Stimulated activated CD8-positive, alpha-beta memory T cell treated with anti-CD3 and anti-CD28 coated beads, Interleukin-4, amount 100 ng/mL, for 48 hours (primary cell): Measurements from ENCODE around the gene TNS3.
"Not testable (repeated sequence)": the region's sequence is repeated elsewhere in the genome, so short reads cannot be mapped to it uniquely, and the experiment has no call there.

Experiments used
- DNase-seq: peaks from one replicate; pipeline ENCODE4 v3.0.0-alpha.2; 2020

Gene TNS3

DNA sequence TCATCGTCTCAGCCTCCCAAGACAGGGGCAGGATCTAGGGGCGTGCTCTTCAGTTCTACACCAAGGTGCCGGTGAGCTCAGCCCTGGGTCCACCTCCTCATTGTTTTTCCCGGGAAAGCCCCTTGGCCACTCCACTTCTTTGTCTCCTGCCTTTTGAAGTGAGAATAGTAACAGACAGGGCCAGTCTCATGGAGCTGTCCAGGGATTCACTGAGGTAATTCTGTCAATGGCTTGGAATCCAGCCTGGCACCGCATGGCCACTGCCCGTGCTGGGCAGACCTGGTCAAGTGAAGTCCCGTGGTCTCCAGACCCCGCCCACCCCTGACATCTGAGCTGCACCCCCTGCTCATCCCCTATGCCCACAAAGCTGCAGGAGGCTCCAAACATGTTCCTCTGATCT is 138.9 kb downstream of the TNS3 start:
- DNase-seq: no peak

DNA sequence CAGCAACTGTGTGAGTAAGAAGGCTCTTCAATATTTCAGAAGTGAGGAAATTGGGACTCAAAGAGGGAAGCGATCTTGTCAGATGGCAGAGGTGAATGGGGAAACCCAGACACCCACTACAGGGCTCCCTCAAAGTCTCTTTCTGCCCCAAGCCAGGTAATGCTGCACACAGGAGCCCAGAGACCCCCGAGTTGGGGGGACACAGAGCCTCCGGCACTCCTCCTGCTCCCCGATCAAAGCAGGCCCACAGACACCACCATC is 139.4 kb downstream of the TNS3 start:
- DNase-seq: no peak

DNA sequence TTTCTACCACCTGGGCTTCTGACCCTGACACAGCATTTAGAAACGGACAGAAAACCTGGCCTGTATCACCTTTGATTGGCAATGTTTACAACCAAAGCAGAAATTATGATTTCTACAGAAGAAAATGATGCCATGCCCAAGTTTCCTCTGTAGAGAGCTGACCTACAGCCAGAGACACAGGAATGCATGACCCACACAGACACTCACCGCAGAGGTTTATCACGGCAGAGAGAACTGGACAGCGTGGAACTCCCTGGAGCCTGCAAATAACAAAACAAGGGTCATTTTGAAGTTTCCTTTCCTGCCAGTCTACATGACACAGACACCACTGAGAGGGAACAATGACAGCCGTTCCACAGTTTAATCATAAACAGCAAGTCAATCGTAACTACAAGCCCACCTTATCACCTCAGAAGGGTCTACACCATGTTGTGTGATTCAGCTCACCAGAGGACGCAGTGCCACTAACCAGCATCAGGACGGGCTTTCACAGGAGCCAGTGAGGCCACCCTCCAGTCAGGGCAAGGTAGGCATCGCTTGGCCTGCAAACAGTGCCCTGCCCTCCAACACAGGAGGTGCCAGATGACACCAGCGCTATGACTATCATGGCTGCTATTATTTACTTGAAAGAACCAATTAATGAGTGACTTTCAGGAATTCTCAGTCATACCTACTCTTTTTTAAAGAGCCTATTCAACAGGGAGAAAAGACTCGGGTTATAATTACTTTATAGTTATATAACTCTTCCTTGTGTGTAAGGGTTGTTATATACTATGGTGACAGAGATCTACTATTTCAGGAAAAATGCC is 139.9 kb downstream of the TNS3 start:
- DNase-seq: no peak

DNA sequence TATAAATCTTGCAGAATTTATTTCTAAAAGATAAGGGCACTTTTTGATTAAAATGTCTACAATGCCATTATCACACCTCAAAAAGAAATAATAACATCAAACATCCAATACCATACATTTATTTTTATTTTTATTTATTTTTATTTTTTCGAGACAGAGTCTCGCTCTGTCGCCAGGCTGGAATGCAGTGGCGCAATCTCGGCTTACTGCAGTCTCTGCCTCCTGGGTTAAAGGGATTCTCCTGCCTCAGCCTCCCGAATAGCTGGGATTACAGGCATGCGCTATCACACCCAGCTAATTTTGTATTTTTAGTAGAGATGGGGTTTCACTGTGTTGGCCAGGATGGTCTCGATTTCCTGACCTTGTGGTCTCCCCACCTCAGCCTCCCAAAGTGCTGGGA is 140.9 kb downstream of the TNS3 start:
- DNase-seq: not testable (repeated sequence)

DNA sequence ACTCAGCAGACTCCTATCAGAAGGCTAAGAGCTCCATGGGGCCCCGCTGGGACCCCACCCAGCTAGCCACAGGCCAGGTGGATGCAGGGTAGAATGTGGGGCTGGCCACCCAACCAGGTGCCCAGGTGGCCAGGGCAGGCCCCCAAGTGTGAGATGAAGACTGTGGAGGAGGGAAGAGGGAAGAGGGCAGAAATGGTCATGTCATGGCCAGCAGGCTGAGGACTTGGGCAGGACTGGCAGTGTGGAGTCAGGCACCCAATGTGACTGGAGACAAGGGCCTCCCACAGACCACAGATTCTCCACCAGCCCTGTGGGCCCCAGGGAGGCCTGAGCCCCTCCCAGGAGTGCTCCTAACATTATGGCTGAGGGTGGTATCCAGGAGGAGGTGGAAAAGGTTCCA is 141.6 kb downstream of the TNS3 start:
- DNase-seq: no peak

DNA sequence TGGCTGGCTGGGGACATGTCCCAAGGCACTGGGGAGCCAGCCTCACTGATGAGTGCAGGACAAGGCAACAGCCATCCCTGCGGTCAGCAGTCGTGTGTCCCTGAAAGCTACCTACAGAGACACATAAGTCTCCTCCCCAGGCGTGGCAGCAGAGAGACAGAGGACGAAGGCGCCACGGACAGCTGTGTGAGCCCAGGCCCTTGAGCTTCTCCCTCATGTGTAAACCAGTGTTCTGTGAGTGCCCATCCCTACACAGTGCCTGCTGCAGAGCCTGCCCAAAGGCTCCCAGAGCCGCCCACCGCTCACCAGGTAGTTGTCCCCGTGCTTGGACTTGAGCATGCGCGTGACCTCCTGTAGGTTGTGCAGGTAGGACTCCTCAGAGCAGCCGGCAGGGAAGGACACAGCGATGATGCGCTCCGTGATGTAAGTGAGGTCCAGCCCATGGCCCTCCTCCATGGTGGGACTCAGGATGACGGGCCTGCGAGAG is 142.7 kb downstream of the TNS3 start:
- no peak for DNase-seq

DNA sequence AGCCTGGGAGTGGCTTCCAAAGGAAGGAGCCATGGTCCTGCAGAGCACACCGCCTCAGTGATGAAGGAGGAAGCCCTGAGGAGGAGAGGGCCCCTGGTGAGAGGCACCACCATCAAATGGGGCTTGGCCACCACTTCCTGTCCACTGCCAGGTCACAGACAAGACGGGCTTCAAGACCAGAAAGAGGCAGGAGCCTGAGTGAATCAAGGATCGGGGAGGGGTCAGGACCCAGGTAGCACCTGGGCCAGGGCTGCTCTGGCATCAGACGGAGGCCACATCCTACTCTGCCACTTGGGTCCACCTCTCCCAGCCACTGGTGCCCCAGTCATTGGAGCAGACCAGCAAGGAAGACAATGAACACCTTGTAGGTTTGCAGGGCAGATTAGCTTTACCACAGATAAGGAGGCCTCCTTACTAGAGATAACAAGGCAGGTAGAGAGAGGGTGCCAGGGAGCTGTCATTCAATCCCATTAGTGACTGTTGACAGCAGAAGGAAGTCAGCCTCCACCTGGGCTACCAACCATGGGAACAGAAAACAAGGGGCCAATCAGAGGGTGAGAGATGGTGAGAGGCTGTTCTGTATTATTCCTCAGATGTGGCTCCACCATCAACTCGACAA is 143.4 kb downstream of the TNS3 start:
- DNase-seq: no peak

DNA sequence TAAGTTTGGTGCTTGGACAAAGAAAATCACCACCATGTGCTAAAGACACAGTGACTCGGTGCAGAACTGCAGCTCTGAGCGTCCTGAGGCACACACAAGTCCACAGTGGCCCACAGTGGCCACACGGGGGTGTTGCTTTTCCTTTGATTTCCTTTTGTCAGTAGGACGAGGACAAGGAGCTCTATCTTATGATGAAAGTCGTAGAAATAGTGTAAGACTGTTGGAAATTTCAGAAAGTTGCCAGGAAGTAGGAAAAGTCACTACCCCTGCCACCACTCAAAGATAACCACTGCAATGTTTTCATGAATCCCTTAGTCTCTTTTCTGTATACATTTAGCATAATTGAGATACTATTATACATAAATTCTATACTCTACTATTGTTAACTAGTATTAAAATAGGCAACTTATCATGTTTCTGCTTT is 146.0 kb downstream of the TNS3 start:
- no peak for DNase-seq

DNA sequence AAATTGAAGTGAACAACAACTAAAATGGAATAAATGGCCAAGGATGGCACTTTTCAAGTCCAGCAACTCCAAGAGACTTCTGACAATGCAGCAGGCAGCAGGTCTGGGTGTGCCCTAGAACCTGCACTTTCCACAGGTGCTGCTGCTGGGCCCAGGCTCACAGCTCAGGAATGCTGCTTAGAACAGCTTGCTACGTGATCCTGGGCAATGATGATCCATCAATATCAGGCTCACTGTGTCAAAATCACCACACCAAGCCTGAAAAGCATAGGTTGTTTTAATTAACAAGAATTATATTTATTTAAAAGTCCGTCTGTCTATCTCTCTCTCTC is 148.4 kb downstream of the TNS3 start:
- no peak for DNase-seq

DNA sequence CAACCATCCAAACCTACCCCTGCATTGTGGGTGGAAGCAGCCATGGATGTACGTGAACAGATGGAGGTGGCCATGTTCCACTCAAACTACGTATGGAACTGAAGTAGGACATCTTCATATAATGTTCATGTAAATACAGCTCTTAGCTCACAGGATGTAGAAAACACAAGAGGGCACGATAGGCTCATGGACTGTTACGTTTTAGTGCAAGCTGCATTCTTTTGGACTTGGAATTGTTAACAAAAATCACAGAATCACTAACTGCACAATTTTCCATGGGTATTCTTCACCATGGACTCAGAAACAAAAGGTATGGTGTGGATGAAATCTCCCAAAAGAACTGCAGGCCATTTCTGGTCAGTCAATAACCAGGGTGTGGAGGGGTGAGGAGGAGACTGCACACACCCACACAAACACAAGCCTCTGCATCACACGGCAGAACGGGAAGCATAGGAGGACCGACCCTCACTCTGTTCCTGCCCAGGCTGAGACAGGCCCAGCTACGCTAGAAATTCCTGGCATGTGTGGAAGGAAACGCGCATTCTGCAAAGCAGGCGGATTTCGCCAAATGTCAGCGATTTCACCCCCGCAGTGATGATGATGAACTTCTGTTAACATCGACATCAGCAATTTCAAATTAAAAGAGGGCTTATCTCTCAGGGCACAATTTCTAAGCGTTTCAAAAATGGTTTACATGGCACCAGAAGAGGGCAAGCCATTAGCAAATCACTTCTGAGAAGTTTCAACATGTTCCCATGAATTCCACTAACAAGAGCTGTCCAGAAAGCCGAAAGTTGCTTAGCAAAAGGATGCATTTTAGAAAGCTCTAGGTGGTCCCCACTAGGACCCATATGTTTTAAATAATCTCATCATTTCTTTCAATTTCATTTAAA is 149.0 kb downstream of the TNS3 start:
- no peak for DNase-seq

DNA sequence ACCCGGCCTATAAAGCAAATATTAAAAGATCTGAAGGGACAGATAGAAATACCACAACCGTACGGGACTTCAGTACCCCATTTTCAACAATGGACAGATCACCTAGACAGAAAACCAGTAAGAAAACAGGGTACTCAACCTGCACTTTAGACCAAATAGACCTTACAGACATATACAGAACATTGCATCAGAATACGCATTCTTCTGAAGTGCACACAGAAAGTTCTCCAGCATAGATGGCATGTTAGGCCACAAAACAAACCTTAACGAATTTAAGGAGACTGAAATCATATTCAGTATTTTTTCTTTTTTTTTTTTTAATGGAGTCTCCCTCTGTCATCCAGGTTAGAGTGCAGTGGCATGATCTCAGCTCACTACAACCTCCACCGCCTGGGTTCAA is 151.5 kb downstream of the TNS3 start:
- DNase-seq: no peak

DNA sequence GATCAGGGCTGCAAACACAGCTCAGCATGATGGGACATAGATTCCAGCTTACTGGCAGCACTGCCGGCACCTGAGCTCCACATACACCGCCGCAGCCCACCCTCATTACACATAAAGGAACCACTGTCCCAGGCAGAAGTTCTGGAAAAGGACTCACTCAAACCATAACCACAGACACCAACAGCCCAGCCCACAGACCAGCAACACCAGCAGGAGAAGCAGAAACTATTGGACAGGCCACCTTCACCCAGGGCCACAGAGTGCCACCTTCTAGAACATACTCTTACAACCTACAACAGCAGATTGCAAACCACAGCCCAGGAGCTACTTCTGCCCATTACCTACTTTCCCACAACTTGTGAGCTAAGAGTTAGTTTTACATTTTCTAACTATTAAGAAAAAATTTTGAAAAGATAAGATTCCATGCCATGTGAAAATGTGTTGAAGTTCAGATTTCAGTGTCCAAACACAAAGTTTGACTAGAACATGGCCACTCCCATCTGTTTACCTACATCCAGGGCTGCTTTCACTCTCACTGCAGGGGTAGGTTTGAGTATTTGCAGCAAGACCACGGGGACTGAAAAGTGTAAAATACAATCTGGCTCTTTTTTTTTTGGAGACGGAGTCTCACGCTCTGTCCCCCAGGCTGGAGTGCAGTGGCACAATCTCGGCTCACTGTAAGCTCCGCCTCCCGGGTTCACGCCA is 153.0 kb downstream of the TNS3 start:
- no peak for DNase-seq

DNA sequence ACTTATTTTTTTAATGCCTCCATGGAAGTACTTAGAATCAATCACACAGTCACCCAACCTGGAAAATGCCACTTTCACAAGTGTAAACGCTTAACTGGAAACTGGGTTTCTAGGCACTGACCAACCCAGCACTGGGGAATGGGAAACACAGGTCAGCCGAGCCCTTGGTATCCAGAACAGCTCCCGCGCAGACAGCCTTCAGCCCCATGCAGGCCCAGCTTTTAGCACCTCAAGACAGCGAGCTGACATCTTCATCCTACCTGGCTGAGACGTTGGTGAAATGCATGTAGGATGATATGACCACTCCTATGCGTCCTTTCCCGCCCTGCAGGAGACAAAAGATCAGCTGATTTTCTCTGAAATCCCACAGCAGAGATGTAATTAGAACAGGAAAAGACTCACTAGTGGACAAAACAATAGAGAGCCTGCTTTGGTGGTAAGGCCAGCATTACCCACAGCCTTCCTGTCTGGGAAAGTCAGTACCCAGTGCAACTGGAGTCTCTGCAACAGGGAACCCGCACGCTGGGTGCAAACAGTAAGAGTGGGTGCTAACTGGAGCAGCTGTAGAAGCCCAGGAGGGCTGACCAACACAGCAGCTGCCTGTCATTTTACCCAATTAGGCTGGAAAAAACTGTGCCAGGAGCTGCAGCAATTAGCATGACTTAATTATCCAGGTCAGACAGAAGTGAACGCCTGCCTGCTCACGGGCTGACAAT is 153.7 kb downstream of the TNS3 start:
- no peak for DNase-seq

DNA sequence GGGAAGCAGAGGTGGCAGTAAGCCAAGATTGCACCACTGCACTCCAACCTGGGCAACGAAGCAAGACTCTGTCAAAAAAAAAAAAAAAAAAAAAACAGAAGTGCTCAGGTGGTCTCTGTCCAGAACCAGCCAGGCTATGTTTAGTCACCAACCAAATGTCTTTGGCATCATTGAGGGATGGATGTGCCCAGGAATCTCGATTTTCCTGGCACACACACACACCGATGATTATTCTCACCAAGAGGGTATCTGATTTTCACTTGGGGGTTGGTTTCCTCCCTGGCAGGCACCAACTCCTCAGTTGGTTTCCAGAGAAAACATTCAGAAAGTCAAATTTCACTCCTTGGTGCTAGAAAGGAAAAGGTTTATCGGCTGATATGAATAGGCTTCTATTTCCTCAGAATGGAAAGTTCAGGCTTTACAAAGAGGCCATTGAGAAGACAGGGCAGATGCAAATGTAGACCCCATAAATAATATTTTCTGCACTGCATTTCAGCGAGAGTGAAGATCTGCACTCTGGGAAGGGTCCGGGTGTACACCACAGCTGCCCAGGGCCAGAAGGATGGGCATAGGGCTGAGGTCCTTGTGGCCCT is 154.8 kb downstream of the TNS3 start:
- no peak for DNase-seq

DNA sequence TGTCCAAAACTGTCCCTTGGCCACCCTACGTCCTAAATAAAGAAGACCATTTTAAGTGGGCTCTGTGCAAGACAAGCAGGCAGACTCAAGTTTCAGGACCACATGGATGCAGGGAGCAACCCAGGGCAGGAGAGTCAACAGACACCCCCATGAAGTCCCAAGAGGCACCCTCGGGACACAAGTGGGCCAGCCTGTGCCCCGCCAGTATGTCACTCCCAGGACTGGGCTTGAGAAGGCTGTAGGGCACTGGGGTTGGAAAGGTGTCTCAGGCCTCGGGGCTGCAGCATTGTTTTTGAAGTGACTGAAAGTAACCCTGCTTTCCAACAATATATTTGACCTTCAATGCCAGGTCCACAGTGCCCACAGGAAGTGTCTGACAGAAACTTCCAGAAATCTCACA is 157.4 kb downstream of the TNS3 start:
- no peak for DNase-seq

DNA sequence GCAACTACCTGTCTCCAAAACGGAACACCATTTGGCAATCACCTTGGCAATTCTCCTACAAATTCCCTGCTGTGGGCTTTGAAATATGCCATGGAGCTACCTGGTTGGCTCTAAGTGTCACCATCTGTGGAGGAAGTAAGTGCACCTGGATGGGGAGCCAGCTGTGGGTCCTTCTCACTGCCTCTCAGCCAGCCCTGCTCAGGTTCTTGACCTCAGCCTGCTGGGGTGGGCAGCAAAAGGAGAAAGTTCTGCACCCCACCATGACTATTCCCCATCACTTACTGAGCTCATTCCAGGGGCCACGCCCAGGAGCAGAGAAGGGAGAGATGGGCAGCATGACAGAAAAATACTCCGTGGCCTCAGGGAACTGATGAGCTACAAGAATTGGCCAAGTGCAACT is 158.7 kb downstream of the TNS3 start:
- no peak for DNase-seq

DNA sequence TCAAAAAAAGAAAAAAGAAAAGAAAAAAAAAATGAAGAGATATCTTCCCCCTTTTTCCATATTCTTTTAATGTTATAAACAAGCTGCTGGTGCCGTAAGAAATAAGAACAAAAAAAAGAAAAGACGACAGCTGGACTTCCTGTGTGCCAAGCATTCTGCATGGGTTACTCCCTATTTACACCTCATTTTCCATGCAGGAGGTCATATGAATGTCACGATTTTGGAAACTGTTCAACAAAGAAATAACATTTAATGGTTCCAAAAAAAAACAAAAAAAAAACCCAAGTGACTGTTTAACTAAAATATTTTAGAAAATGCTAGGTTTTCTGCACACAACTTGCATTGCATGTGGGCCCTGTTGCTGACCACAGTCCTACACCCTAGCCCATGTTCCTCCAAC is 159.3 kb downstream of the TNS3 start:
- DNase-seq: no peak

DNA sequence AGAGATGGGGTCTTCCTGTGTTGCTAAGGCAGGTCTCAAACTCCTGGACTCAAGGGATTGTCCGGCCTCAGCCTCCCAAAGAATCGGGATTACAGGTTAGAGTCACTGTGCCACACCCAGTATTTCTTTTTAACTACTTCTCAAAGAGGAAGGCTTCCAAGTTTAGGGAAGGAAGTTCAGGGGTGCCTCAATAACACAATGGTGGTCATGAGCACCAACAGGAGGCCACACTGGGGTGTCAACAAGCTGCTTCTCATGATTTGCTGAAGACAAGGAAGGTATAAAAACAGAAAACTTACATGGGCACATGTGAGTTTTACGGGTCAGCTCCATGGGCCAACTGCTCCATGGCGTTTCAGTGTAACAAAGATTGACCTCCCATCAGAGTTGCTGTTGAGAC is 160.5 kb downstream of the TNS3 start:
- DNase-seq: no peak

DNA sequence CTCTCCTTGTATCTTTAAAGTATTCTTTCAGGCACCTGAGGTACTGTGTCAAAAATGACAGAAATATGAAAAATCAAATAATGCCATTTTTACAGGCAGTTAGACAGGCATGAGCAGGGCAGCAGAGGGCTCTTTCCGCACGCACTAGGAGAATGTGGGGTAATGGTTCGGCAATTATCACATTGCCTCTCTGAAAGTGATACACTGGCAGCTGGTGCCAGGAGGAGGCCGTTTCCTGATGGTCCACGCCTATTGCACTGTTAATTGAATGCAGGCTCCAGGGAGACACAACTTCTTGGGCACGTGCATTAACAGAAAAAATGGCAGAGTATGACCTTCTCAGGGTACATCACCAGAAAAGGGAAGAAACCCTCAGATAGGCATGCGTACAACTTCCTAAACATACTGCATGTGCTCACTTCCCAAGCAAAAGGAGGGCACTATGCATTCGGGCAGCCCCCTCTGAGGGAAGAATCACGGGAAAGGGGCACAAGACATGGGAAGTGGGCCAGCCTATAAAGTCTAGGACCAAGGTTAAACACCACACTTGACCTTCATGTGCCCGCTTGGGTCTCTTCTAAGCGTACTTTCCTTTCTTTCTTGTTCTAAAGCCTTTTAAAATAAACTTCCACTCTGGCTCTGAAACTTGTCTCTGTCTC is 161.7 kb downstream of the TNS3 start:
- DNase-seq: no peak

DNA sequence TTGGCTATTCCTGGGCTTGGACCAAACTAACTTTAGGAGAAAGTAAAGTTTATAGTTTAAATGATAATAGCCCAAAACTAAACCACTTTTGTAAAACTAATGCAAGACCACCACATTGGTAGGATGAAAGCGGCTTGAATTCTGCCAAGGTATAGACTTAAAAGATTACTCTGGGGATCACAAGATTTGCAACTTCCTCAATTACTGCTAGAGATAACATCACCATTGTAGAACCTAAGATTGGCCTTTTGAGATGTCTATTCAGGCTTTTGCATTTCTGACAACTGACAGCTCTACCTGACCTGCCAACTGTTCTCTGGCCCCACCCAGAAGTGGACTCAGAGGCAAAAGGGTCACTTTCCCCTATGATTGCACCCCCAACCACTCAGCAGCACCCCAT is 162.4 kb downstream of the TNS3 start:
- DNase-seq: no peak

DNA sequence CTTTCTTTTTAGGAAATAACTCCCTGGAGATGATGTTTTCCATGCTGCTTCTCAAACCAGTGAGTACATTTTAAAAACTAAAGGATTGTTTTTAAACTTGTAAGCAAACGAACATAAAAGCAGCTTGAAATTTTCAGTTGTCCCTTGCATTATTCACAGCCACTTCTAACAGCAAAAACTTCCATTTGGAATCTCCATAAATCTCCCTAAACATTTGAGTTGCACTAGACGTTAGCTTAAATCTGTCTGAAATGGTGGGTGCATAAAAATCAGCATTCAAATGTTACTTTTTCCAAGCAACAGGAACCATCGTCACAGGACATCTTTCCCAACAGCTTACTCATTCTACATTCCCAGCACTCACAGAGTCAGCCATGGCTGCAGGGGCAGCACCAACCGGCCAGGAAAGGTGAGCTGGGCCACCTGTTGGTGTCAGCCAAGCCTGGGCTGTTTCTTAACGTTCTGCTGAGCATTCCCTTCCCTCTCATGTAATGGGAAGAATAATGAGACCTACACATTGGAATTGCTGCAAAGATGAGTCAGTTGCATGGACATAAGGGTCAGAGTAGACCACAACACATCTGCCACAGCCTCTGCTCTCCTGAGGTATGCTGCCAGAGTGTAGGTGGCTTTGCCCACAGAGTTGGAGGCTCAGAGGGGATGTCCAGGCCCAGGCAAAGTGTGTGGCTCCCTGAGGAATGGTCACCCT is 163.2 kb downstream of the TNS3 start:
- no peak for DNase-seq
